OCI-M2 (cell line): ENCODE results near the gene SAMD4B.
"Not testable (repeated sequence)": the region's sequence is repeated elsewhere in the genome, so short reads cannot be mapped to it uniquely, and the experiment has no call there.

Experiments
- DNase-seq: peaks from one replicate; lab custom pipeline; 2025; ENCODE audit not compliant: unreplicated experiment; lab: John Stamatoyannopoulos, UW

The SAMD4B gene

GRCh38 chr19:39333507-39333906 lies 8.7 kb upstream of the SAMD4B start:
- DNase-seq = no peak

- no peak for DNase-seq
Measured at GRCh38 chr19:39334444-39334976, 7.7 kb upstream of the SAMD4B start.

DNA sequence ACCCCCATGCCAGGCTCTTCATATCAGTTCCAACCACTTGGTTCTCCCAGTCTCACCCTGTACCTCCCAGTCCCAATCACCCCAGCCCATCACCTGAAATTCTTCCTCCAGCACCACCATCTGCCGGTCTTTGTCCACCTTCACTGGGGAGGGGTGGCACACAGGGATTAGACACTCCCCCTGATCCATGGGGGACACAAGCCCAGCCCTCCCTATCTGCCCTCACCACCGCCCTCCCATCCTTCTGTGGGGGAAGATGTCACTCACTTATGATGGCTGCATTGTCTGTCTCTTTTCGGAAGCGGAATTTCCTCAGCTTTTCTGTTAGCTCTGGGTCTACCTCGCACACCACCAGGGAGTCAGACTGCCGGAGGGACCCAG lies 7.1 kb upstream of the SAMD4B start:
- no peak for DNase-seq

DNA sequence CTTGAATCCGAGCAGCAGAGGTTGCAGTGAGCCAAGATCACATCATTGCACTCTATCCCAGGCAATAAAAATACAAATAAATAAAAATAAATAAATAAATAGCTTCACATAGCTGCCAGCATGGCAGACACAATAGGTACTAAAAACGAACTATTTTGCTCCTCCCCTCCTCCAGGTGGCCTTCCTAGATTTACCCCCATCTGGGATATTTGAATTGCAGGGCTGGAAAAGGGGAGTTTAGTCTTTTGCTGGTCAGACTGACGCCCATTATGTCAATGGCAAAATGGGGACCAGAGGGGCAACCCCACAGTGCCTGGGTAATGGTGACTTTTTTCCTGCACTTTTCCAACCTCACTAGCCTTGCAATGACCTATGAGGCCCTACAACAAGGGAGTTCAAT lies 5.7 kb upstream of the SAMD4B start:
- no peak for DNase-seq

- DNase-seq = no peak
Measured at GRCh38 chr19:39339674-39340073, 2.5 kb upstream of the SAMD4B start.

- not testable (repeated sequence) for DNase-seq
Measured at GRCh38 chr19:39340156-39340555, 2.1 kb upstream of the SAMD4B start.

GRCh38 chr19:39341129-39341718 lies 997 bp upstream of the SAMD4B start:
- no peak for DNase-seq

- DNase-seq = no peak
Measured at GRCh38 chr19:39342647-39343305, 555 bp downstream of the SAMD4B start.

DNA sequence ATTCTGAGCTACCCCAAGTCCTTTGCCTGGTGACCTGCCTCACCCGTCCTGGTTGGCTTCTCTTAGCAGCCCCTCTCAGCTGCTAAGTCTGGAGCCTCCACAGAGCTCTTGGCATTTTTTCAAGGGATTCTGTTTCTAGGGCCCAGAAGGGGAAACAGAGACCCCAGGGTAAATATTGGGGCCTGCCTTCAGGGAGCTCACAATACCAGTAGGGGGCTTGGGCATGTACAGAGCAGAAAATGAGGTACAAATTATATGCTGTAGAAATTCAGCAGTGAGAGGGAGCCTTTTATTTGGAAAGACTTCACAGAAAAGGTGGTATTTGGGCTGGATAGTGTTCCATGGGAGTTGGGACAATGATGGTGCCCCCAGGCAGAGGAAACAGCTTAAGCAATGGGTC lies 3.7 kb downstream of the SAMD4B start:
- DNase-seq = no peak

GRCh38 chr19:39347332-39348164 lies 5.3 kb downstream of the SAMD4B start:
- DNase-seq = no peak

GRCh38 chr19:39349326-39349725 lies 7.1 kb downstream of the SAMD4B start:
- no peak for DNase-seq

GRCh38 chr19:39350156-39350555 lies 7.9 kb downstream of the SAMD4B start:
- DNase-seq = no peak

- no peak for DNase-seq
Measured at GRCh38 chr19:39351537-39352064, 9.4 kb downstream of the SAMD4B start.

- DNase-seq = no peak
Measured at GRCh38 chr19:39352381-39353255, 10.4 kb downstream of the SAMD4B start.

DNA sequence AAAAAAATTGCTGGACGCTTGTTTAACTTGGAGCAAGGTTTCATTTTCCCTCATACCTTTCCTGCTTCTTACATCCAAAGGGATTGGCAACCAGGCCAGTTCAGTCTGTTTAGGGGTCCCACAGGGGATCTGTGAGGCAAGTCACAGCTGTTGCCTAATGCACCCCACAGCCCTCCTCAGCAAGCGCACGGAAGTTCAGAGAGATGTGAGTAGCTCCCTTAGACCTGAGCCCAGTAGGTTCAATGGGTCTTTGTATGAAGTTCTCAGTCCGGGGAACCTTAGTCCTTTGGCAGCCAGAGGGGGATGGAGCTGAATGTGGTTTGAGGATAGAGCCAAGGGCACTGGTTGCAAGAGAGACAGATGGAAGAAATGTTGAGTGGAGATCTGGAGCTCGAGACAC lies 13.0 kb downstream of the SAMD4B start:
- no peak for DNase-seq

- DNase-seq = no peak
Measured at GRCh38 chr19:39356073-39356472, 13.9 kb downstream of the SAMD4B start.

GRCh38 chr19:39356647-39357046 lies 14.4 kb downstream of the SAMD4B start:
- no peak for DNase-seq

DNA sequence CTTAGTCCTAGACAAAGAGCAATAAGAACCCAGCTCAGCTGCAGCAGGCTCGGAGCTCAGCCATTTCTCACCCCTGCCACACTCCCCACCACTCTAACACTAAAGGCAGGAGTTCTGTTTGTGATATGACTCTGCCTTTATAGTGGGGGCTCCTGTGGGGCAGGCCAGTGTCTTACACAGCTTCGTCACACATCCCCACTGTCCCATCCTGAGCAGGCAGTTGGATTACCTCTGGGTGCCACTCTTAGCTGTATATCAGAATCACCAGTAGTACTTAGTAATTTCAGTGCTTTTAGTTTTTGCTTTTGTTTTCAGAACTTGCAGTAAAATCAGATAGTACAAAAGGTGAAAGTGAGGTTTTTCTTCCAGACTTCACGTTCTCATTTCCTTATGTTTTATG lies 16.8 kb downstream of the SAMD4B start:
- DNase-seq = no peak

GRCh38 chr19:39360599-39360998 lies 18.4 kb downstream of the SAMD4B start:
- DNase-seq = no peak
